Measurements from ENCODE around the gene METAP2. TPM values are rescaled to one million over a fixed set of nuclear protein-coding genes. Genes with fewer than 3 reads are reported as not detected.
"Not testable (repeated sequence)": the region's sequence is repeated elsewhere in the genome, so short reads cannot be mapped to it uniquely, and the experiment has no call there.

Gene METAP2
- total RNA-seq, 1 experiment from 2014 or later, result 118 TPM

DNA sequence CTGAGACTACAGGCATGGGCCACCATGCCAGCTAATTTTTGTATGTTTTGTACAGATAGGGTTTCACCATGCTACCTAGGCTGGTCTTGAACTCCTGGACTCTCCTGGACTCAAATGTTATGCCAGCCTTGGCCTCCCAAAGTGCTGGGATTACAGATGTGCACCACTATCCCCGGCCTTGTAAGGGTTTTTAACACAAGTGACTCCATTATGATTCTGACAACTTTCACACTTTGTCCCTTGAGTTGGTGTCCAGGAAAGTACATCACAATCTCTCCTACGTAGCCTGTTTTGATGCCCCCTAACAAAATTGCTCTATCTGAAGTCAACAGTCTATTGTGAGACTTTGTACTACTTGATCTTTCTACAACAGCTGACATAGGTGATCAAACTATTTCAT is 11.4 kb upstream of the METAP2 start:
- DNase-seq (ENCODE audit: low spot score), result no peak

- no peak for DNase-seq (ENCODE audit: low spot score)
Measured at GRCh38 chr12:95463050-95463449, 10.9 kb upstream of the METAP2 start.

DNA sequence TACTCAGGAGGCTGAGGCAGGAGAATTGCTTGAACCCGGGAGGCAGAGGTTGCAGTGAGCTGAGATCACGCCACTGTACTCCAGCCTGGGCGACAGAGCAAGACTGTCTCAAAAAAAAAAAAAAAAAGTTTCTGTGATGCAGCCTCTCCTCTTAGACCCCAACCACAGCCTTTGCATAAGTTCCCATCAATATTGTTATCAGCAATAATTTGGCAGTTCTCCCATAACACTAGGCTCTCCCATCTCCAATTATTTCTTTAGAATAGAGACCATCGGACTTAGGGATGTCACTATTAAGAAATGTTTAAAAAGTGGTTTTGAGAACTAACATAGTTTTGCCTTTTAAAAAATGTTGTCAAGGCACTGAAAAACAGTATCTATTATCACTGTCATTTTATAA is 10.2 kb upstream of the METAP2 start:
- DNase-seq (ENCODE audit: low spot score), result not testable (repeated sequence)

GRCh38 chr12:95465275-95465674 is 8.7 kb upstream of the METAP2 start:
- no peak for DNase-seq (ENCODE audit: low spot score)

- DNase-seq (ENCODE audit: low spot score), result no peak
Measured at GRCh38 chr12:95470300-95470699, 3.7 kb upstream of the METAP2 start.

- DNase-seq (ENCODE audit: low spot score), result no peak
Measured at GRCh38 chr12:95473231-95473883, 595 bp upstream of the METAP2 start.

- DNase-seq (ENCODE audit: low spot score), result no peak
Measured at GRCh38 chr12:95474660-95474958, 657 bp downstream of the METAP2 start.

DNA sequence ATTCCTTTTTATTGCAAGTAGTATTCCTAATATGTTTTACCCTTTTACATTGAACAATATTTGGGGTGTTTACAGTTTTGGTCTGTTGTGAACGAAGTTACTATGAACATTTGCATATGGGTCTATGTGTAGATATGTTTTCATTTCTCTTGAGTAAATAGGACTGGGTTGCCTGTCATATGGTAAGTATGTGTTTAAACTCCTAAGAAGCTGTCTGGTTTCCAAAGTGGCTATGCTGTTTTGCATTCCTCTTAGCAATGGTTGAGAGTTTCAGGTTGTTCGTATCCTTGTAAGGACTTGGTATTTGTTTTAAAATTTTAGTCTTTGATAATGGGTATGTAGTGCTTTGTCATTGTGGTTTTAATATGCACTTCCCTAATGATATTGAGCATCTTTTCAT is 6.3 kb downstream of the METAP2 start:
- DNase-seq (ENCODE audit: low spot score), result no peak

GRCh38 chr12:95481072-95481471 is 7.1 kb downstream of the METAP2 start:
- DNase-seq (ENCODE audit: low spot score), result no peak

- DNase-seq (ENCODE audit: low spot score), result no peak
Measured at GRCh38 chr12:95481888-95482287, 7.9 kb downstream of the METAP2 start.

DNA sequence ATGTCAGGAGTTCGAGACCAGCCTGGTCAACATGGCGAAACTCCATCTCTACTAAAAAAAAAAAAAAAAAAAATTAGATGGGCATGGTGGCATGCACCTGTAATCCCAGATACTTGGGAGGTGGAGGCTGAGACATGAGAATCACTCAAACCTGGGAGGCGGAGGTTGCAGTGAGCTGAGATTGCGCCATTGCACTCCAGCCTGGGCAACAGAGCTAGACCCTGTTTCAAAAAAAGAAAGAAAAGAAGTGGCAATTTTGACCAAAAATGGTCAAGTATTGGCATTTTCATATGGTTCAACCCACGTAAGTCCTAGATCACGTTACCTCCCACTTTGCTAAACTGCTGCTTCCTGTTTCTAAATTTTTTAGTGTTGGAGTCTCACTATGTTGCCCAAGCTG is 8.6 kb downstream of the METAP2 start:
- not testable (repeated sequence) for DNase-seq (ENCODE audit: low spot score)

DNA sequence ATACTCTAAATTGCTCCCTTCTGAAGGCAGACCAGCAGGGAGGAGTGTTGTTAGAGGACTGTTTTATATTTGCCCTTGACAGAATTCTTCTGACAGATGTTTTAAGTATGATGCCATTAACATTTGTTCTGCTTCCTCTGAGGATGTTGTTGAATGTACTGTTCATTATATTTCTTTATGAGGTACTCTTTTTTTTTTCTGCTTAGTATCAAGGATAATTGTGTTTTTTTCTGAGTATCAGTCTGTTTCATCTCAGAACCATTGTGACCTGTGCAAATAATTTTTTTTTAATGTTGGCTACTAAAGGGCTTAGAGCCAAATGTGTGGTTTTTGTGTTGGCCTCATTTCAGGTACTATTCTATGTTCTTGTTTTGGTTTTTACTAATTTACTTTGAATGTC is 10.6 kb downstream of the METAP2 start:
- DNase-seq (ENCODE audit: low spot score), result no peak

GRCh38 chr12:95487024-95487423 is 13.1 kb downstream of the METAP2 start:
- no peak for DNase-seq (ENCODE audit: low spot score)

DNA sequence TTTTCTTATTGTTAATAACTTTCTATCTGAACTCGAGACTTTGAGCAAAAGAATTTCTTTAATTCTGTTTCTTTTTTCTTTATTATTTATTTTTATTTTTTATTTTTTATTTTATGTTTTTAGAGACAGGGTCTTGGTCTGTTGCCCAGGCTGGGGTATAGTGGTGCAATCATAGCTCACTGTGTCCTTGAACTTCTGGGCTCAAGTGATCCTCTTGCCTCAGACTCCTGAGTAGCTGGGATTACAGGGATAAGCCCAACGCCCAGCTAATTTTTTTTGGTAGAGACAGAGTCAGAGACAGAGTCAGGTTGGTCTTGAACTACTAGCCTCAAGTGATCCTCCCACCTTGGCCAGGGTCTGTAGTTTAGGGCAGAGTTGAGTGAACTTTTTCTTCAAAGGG is 18.5 kb downstream of the METAP2 start:
- DNase-seq (ENCODE audit: low spot score), result no peak

GRCh38 chr12:95494888-95495287 is 20.9 kb downstream of the METAP2 start:
- DNase-seq (ENCODE audit: low spot score), result no peak

- no peak for DNase-seq (ENCODE audit: low spot score)
Measured at GRCh38 chr12:95495433-95495832, 21.5 kb downstream of the METAP2 start.

- no peak for DNase-seq (ENCODE audit: low spot score)
Measured at GRCh38 chr12:95497031-95497430, 23.1 kb downstream of the METAP2 start.

DNA sequence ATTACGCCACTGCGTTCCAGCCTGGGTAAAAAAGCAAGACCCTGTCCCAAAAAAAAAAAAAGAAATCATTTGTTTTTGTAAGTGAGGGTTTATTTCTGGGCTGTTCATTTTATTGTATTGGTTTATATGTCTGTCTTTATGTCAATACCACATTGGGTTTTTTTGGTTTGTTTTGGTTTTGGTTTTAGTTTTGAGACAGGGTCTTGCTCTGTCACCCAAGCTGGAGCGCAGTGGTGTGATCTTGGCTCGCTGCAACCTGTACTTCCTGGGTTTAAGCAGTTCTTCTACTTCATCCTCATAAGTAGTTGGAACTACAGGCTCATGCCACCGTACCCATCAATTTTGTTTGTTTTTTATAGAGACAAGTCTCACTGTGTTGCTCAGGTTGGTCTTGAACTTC is 25.0 kb downstream of the METAP2 start:
- DNase-seq (ENCODE audit: low spot score), result no peak

DNA sequence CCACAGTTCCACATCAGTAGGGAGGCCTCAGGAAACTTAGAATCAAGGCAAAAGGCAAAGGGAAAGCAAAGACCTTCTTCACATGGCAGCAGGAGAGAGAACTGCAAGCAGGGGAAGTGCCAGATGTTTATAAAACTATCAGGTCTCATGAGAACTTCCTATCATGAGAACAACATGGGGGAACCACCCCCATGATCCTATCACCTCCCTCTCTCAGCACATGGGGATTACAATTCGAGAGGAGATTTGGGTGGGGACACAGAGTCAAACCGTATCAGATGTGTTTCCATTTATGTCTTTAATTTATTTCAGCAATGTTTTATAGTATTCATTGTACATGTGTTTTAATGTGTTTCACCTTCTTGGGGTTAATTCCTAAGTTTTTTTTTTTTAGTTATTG is 25.8 kb downstream of the METAP2 start:
- no peak for DNase-seq (ENCODE audit: low spot score)

DNA sequence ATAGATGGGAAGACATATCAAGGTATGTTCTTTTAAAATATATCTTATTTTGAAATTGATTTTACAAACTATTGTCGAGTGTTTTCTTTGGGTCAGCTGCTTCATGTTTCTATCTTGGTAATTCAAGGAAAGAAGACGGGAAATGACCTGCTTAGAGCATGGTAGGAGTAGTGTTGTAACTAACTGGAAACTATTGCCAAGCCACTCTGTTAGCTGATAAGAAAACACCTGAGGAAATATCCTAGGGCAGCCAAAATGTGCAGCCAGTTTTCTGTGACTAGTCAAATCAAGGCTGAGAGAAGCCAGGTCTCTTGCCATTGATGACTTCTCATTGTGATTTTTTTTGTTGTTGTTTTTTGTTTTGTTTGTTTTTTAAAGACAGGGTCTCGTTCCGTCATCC is 30.2 kb downstream of the METAP2 start:
- no peak for DNase-seq (ENCODE audit: low spot score)

DNA sequence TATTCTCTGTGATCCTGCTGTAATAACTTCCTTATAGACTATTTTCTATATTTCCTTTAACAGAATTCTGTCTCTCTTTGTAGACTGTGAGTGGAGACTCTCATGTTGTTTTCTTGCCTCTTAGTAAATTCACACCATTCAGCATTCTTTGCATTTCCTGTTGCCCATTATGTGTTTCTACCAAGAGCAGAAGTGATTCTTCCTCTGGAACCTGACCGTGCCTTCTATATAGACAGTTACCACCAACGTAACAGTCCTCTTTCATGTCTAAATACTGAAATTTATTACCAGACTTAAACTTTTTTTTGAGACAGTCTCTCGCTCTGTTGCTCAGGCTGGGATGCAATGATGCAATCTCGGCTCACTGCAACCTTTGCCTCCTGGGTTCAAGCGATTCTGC is 31.1 kb downstream of the METAP2 start:
- no peak for DNase-seq (ENCODE audit: low spot score)

DNA sequence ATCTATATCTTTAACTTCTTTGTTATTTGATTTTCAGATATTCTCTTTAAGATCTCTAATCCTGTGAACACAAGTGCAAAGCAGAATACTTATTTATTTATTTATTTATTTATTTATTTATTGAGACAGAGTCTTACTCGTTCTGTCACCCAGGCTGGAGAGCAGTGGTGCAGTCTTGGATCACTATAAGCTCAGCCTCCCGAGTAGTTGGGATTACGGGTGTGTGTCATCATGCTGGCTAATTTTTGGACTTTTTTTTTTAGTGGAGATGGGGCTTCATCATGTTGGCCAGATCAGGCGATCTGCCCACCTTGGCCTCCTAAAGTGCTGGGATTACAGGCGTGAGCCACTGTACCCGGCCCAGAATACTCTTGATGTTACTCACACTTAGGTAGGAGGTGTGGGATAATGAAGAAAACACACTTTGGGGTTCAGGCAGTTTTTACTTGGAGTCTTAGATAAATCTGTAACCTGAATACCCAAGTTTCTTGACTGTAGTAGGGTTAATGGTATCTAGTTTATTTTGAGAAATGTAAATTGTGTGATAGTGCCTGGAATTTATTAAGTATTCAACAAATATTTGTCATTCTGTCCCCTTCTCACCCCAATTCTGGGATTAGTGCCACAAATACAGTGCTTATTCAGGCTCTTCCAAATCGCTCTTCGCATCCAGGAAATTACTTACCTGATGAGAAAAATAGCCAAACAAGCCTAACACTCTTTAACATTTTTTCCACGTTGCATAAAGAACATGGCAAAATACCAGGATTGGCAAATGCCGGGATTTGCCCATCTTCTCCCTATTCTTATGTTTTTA is 33.0 kb downstream of the METAP2 start:
- DNase-seq (ENCODE audit: low spot score), result no peak

GRCh38 chr12:95509300-95509699 is 35.3 kb downstream of the METAP2 start:
- DNase-seq (ENCODE audit: low spot score), result no peak

GRCh38 chr12:95511977-95512376 is 38.0 kb downstream of the METAP2 start:
- no peak for DNase-seq (ENCODE audit: low spot score)
